ENCODE data around the gene UQCC3. TPM values are rescaled to one million over a fixed set of nuclear protein-coding genes. Genes with fewer than 3 reads are reported as not detected.

UQCC3 gene
- total and polyA plus RNA-seq, 10 of the 15 experiments (the other 5 are each of a cell fraction or from before 2014, with no cell fraction given): 1.3 to 20.5 (median 8.2) TPM

GRCh38 chr11:62709247-62710000, 38.0 kb downstream of the UQCC3 start (continued):
- TF ChIP-seq MLLT1 (IDR thresholded peaks at IDR 0.05) (peak; percentile 67), IRF3 (IDR thresholded peaks at IDR 0.05) (peak; percentile 51; the same call in 1 of the 2 replicates), USF1 (IDR thresholded peaks at IDR 0.05; ENCODE audit: borderline replicate concordance, extremely low read length, insufficient read depth, low read depth, low read length) (no peak), TCF7 (IDR thresholded peaks at IDR 0.05; ENCODE audit: borderline replicate concordance) (no peak; the same call in 1 of the 2 replicates), POLR2AphosphoS2 (IDR thresholded peaks at IDR 0.05; ENCODE audit: low read depth, low read length) (peak; percentile 93), HDAC2 (IDR thresholded peaks at IDR 0.05) (no peak), CHD4 (IDR thresholded peaks at IDR 0.05) (no peak), CREB1 (IDR thresholded peaks at IDR 0.05; ENCODE audit: low read depth) (peak; percentile 79), RELA (IDR thresholded peaks at IDR 0.05; ENCODE audit: borderline replicate concordance, partially characterized antibody) (peak; percentile 60), MAX (IDR thresholded peaks at IDR 0.05; ENCODE audit: low read depth, low read length) (peak; percentile 76), NKRF (conservative IDR thresholded peaks at IDR 0.05) (peak; percentile 52), NR2C1 (IDR thresholded peaks at IDR 0.05) (peak; percentile 95), POU2F2 (IDR thresholded peaks at IDR 0.05; ENCODE audit: borderline replicate concordance, low read depth, low read length) (peak; percentile 47; the same call in 2 of the 3 replicates), NBN (IDR thresholded peaks at IDR 0.05) (peak; percentile 66), ZZZ3 (IDR thresholded peaks at IDR 0.05; ENCODE audit: control insufficient read depth, insufficient read length, low read depth) (no peak), STAT1 (conservative IDR thresholded peaks at IDR 0.05) (0 out of 2 replicates have a peak, but pooled peaks have one; percentile 89), EP300 (IDR thresholded peaks at IDR 0.05; ENCODE audit: borderline replicate concordance in 1 of 2, control insufficient read depth in 1 of 2, low read depth in 2 of 2, low read length in 2 of 2) (peak in 1 of 2 experiments; percentile 32; a peak in 1 of 4 replicates), JUND (IDR thresholded peaks at IDR 0.05; ENCODE audit: low read depth, low read length) (no peak), MTA3 (IDR thresholded peaks at IDR 0.05; ENCODE audit: borderline replicate concordance, low read length) (peak; percentile 72; the same call in 1 of the 2 replicates), SIX5 (IDR thresholded peaks at IDR 0.05; ENCODE audit: low read depth, low read length, severe bottlenecking) (peak; percentile 84), GABPA (IDR thresholded peaks at IDR 0.05; ENCODE audit: low read depth) (peak; percentile 81), BCL3 (IDR thresholded peaks at IDR 0.05; ENCODE audit: borderline replicate concordance, insufficient read depth, low read depth, low read length, poor library complexity, severe bottlenecking) (peak; percentile 73), SP1 (IDR thresholded peaks at IDR 0.05; ENCODE audit: low read depth, low read length) (peak; percentile 64)
